IPS DF 6.9 (cell line): ENCODE results near the gene TRPC3.

Source experiments
- DNase-seq: peaks from one replicate; pipeline ENCODE4 v3.0.0-alpha.2; 2013; ENCODE audit warnings: low read depth, low spot score
- H3K27ac ChIP-seq: one replicate; pipeline ENCODE4 v1.5.1; 2013; ENCODE audit warnings: low read length, control low read depth
- H3K27me3 ChIP-seq: 2 replicates; pipeline ENCODE4 v1.6.1; 2013; ENCODE audit warnings: mild to moderate bottlenecking, low read length; ENCODE audit not compliant: control insufficient read depth, insufficient read depth
- H3K36me3 ChIP-seq: 2 replicates; pipeline ENCODE4 v1.6.1; 2013; ENCODE audit warnings: low read length; ENCODE audit not compliant: control insufficient read depth, insufficient read depth
- H3K4me1 ChIP-seq: 2 replicates; pipeline ENCODE4 v1.6.1; 2013; ENCODE audit warnings: low read length; ENCODE audit not compliant: control insufficient read depth, insufficient read depth
- H3K4me3 ChIP-seq: 2 replicates; pipeline ENCODE4 v1.5.1; 2013; ENCODE audit warnings: mild to moderate bottlenecking, low read length
- H3K9me3 ChIP-seq: 2 replicates; pipeline ENCODE4 v1.6.1; 2013; ENCODE audit warnings: low read length, inconsistent platforms; ENCODE audit not compliant: control insufficient read depth, insufficient read depth
- WGBS: extraction: QIAGEN DNeasy Blood & Tissue Kit; methylation state at CpG from one replicate; pipeline ENCODE4 v1.1.7; 2013; ENCODE audit warnings: mixed read lengths, missing lambda C conversion rate; ENCODE audit not compliant: insufficient read length, insufficient coverage; 5-methylcytosine and 5-hydroxymethylcytosine counted together

The TRPC3 gene

DNA sequence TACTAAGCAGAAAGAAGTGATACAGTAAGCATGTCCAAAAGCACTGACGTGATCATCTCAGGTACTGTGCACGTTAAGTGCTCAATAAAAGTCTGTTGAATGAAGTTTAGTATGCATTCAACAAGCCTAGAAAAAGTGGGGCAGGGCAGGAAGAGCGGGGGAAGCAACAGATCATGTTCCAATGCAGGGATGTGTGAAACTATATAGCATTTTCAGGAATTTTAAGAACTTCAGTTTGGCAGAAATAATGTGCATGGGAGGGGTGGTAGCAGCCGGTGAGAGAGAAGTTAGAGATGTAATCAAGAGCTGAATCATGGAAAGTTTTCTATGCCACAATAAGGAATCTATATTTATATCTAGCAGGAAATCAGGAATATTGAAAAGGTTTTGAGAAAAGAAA lies 109.0 kb downstream of the TRPC3 start:
- Histone ChIP-seq H3K27me3 (no peaks in the 10 kb centered on the region), H3K4me3 (no peak overlapping the region), H3K36me3 (no peaks in the 10 kb centered on the region), H3K9me3 (no peaks in the 10 kb centered on the region), H3K4me1 (no peaks in the 10 kb centered on the region), H3K27ac (no peak overlapping the region)
- no CpG with 5 or more reads among the region's 4 CpGs for WGBS
- no peak for DNase-seq

DNA sequence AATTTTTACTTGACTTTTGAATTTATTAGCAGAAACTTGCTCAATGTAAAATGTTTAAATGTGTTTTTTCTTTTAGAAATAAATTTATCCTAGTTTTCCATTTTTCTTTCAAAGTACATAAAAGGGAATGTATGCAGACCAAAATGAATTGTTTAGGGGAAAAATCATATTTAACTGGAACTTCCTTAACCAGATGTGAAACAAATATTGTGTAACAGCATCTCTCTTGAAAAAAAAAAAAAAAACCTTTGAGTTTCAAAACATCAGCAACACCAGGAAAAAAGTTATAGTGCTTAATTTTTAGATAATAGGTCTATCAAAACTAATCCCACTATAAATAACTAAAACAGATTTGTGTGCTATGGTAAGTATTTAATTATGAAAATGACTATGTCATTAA lies 113.7 kb downstream of the TRPC3 start:
- Histone ChIP-seq H3K27me3 (no peaks in the 10 kb centered on the region), H3K9me3 (no peaks in the 10 kb centered on the region), H3K4me1 (no peaks in the 10 kb centered on the region), H3K27ac (no peak overlapping the region), H3K4me3 (no peak overlapping the region), H3K36me3 (no peaks in the 10 kb centered on the region)
- no peak for DNase-seq

DNA sequence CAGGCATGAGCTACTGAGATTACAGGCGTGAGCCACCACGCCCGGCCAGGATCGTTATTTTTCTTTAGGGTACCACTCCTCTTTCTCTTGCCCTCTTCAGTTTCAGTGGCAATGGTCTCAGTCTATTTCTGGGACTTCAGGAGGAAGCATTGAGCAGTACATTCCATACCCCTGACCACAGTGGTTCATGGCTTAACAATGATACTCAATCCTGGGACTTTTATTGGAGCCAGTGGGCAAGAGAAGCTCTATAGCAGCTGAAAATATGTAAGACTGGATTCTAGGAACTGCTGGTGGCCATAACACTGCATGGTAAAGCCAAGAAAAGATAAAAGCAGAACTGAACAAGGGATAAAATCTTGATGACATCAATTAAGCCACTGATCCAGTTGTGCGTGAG lies 122.3 kb downstream of the TRPC3 start:
- DNase-seq = no peak
- H3K36me3 ChIP-seq = no peaks in the 10 kb centered on the region
- WGBS = no CpG with 5 or more reads among the region's 5 CpGs

More for the DNA sequence above, 122.3 kb downstream of the TRPC3 start:
- no peak overlapping the region for H3K27ac ChIP-seq
- no peaks in the 10 kb centered on the region for H3K4me1 ChIP-seq
- H3K4me3 ChIP-seq = no peak overlapping the region
- no peaks in the 10 kb centered on the region for H3K27me3 ChIP-seq
- no peaks in the 10 kb centered on the region for H3K9me3 ChIP-seq
